Measurements from ENCODE around the gene GDPD5. TPM values are rescaled to one million over a fixed set of nuclear protein-coding genes. Genes with fewer than 3 reads are reported as not detected.

GDPD5 gene
- total RNA-seq, 1 donor from 2014 or later, result 15.8 TPM

DNA sequence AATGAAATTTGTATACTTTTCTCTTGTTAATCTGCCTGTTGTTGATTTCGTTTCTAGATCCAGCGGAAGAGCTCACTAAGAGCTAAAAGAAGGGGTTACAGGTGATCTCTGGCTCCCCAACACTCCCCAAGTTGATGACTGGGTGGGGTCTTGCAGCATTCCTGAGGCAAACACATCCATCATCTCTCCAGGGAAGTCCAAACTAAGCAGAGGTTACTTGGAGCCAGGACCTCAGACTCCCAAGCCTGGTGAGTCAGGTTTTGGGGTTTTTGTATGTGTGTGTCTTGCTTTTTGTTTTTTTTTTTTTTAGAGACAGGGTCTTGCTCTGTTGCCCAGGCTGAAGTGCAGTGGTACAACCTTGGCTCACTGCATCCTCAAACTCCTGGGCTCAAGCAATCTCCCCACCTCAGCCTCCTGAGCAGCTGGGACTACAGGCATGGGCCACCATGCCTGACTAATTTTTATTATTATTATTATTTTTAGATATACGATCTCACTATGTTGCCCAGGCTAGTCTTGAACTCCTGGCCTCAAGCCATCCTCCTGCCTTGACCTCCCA, 137.9 kb downstream of the GDPD5 start:
- H3K27me3 ChIP-seq (ENCODE audit: low read depth), result no peaks in the 10 kb centered on the region
- peaks cover 28% of the 10 kb centered on the region for H3K4me1 ChIP-seq
- H3K27ac ChIP-seq, result peak overlapping the region; percentile 27
- H3K9me3 ChIP-seq, result no peaks in the 10 kb centered on the region
- H3K4me3 ChIP-seq, result no peak overlapping the region
- intact Hi-C loops (cut with DNase I), result loop anchor here (10.0 kb wide), 2 partner anchors 63 to 103 kb away; no protein-coding TSS in a partner anchor
- ATAC-seq (no peak), DNase-seq (no peak)
- H3K36me3 ChIP-seq, result no peaks in the 10 kb centered on the region
- no peak for TF ChIP-seq CTCF (IDR thresholded peaks at IDR 0.05)

GRCh38 chr11:75386942-75387630, 138.7 kb downstream of the GDPD5 start:
- no peaks in the 10 kb centered on the region for H3K36me3 ChIP-seq
- intact Hi-C loops (cut with DNase I), result loop anchor here (10.0 kb wide), 2 partner anchors 62 to 102 kb away; no protein-coding TSS in a partner anchor
- no peak overlapping the region for H3K4me3 ChIP-seq
- H3K9me3 ChIP-seq, result no peaks in the 10 kb centered on the region
- no peak for TF ChIP-seq CTCF (IDR thresholded peaks at IDR 0.05)
- H3K27me3 ChIP-seq (ENCODE audit: low read depth), result no peaks in the 10 kb centered on the region
- peak; percentile 35 to 40 for ATAC-seq
- DNase-seq, result no peak
- peaks cover 33% of the 10 kb centered on the region for H3K4me1 ChIP-seq
- H3K27ac ChIP-seq, result no peak overlapping the region

Other genes with a start within 250 kb of the GDPD5 start
- 187 TPM for gene ARRB1, start 174.3 kb downstream of the GDPD5 start, total RNA-seq
- gene RPS3, start 126.4 kb downstream of the GDPD5 start, total RNA-seq, result 1,761 TPM
- 2.6 TPM for gene KLHL35, start 92.7 kb downstream of the GDPD5 start, total RNA-seq
- gene SERPINH1, start 36.3 kb upstream of the GDPD5 start, total RNA-seq, result 131 TPM
- 10.8 TPM for gene MAP6, start 143.1 kb upstream of the GDPD5 start, total RNA-seq
- not detected for gene MOGAT2, start 191.9 kb upstream of the GDPD5 start, total RNA-seq
- gene DGAT2, start 242.8 kb upstream of the GDPD5 start, total RNA-seq, result 7.4 TPM

All from lower lobe of right lung (tissue), 2 donors.